ENCODE results near the gene FLYWCH1. TPM values are rescaled to one million over a fixed set of nuclear protein-coding genes. Genes with fewer than 3 reads are reported as not detected.

FLYWCH1 gene
- total and polyA plus RNA-seq, 2 of the 8 experiments (the other 6 are each of a cell fraction or from before 2014, with no cell fraction given) = 12.4 to 23.5 TPM

DNA sequence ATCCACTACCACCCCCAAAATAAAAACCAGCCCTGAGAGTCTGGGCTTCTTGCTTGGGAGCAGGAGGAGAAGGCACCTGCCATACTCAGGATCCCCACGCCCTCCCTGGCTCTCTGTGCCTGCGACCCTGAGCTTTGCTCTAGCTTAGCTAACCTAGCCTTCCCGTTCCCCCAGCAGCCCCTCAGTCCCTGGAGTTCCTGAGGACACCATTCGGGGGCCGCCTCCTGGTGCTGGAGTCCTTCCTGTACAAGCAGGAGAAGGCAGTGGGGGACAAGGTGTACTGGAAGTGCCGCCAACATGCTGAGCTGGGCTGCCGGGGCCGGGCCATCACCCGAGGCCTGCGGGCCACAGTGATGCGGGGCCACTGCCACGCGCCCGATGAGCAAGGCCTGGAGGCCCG is 18.5 kb downstream of the FLYWCH1 start (continued):
- TF ChIP-seq, protein P1, sequence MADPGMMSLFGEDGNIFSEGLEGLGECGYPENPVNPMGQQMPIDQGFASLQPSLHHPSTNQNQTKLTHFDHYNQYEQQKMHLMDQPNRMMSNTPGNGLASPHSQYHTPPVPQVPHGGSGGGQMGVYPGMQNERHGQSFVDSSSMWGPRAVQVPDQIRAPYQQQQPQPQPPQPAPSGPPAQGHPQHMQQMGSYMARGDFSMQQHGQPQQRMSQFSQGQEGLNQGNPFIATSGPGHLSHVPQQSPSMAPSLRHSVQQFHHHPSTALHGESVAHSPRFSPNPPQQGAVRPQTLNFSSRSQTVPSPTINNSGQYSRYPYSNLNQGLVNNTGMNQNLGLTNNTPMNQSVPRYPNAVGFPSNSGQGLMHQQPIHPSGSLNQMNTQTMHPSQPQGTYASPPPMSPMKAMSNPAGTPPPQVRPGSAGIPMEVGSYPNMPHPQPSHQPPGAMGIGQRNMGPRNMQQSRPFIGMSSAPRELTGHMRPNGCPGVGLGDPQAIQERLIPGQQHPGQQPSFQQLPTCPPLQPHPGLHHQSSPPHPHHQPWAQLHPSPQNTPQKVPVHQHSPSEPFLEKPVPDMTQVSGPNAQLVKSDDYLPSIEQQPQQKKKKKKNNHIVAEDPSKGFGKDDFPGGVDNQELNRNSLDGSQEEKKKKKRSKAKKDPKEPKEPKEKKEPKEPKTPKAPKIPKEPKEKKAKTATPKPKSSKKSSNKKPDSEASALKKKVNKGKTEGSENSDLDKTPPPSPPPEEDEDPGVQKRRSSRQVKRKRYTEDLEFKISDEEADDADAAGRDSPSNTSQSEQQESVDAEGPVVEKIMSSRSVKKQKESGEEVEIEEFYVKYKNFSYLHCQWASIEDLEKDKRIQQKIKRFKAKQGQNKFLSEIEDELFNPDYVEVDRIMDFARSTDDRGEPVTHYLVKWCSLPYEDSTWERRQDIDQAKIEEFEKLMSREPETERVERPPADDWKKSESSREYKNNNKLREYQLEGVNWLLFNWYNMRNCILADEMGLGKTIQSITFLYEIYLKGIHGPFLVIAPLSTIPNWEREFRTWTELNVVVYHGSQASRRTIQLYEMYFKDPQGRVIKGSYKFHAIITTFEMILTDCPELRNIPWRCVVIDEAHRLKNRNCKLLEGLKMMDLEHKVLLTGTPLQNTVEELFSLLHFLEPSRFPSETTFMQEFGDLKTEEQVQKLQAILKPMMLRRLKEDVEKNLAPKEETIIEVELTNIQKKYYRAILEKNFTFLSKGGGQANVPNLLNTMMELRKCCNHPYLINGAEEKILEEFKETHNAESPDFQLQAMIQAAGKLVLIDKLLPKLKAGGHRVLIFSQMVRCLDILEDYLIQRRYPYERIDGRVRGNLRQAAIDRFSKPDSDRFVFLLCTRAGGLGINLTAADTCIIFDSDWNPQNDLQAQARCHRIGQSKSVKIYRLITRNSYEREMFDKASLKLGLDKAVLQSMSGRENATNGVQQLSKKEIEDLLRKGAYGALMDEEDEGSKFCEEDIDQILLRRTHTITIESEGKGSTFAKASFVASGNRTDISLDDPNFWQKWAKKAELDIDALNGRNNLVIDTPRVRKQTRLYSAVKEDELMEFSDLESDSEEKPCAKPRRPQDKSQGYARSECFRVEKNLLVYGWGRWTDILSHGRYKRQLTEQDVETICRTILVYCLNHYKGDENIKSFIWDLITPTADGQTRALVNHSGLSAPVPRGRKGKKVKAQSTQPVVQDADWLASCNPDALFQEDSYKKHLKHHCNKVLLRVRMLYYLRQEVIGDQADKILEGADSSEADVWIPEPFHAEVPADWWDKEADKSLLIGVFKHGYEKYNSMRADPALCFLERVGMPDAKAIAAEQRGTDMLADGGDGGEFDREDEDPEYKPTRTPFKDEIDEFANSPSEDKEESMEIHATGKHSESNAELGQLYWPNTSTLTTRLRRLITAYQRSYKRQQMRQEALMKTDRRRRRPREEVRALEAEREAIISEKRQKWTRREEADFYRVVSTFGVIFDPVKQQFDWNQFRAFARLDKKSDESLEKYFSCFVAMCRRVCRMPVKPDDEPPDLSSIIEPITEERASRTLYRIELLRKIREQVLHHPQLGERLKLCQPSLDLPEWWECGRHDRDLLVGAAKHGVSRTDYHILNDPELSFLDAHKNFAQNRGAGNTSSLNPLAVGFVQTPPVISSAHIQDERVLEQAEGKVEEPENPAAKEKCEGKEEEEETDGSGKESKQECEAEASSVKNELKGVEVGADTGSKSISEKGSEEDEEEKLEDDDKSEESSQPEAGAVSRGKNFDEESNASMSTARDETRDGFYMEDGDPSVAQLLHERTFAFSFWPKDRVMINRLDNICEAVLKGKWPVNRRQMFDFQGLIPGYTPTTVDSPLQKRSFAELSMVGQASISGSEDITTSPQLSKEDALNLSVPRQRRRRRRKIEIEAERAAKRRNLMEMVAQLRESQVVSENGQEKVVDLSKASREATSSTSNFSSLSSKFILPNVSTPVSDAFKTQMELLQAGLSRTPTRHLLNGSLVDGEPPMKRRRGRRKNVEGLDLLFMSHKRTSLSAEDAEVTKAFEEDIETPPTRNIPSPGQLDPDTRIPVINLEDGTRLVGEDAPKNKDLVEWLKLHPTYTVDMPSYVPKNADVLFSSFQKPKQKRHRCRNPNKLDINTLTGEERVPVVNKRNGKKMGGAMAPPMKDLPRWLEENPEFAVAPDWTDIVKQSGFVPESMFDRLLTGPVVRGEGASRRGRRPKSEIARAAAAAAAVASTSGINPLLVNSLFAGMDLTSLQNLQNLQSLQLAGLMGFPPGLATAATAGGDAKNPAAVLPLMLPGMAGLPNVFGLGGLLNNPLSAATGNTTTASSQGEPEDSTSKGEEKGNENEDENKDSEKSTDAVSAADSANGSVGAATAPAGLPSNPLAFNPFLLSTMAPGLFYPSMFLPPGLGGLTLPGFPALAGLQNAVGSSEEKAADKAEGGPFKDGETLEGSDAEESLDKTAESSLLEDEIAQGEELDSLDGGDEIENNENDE (IDR thresholded peaks at IDR 0.05; ENCODE audit: insufficient replicate concordance, low read length) = no peak
- no peak for TF ChIP-seq YY1 (IDR thresholded peaks at IDR 0.05; ENCODE audit: low read depth, low read length)

Data from H1 (cell line).